Gastrocnemius medialis (tissue), 4 donors: ENCODE results near the gene ATP10D. TPM values are rescaled to one million over a fixed set of nuclear protein-coding genes. Genes with fewer than 3 reads are reported as not detected.
"Not testable (repeated sequence)": the region's sequence is repeated elsewhere in the genome, so short reads cannot be mapped to it uniquely, and the experiment has no call there.

ENCODE experiments used
- ATAC-seq, 2 donors: fragments of 150-250 bp; one replicate each; pipeline ENCODE4 v1.9.1; 2016
- DNase-seq, 2 donors: peaks; one replicate each; pipeline ENCODE4 v3.0.0-alpha.2; 2019
- H3K27ac ChIP-seq, 4 donors: fragments of 200-600 bp; sonication (generic); 1 replicate in 1 of 4; 2 replicates in 3 of 4; pipeline ENCODE4 v1.5.1; 2016 to 2018; ENCODE audit warnings: mild to moderate bottlenecking in 2 of 4, moderate library complexity in 1 of 4
- H3K27me3 ChIP-seq, 3 donors: fragments of 200-600 bp; sonication (generic) in 2 of 3; 1 replicate in 1 of 3; 2 replicates in 2 of 3; pipeline versions ENCODE4 v1.5.1 to v1.6.0; 2016 to 2019; ENCODE audit warnings: mild to moderate bottlenecking in 1 of 3, moderate library complexity in 1 of 3
- H3K36me3 ChIP-seq, 2 donors: fragments of 200-600 bp; sonication (generic) in 1 of 2; one replicate each; pipeline ENCODE4 v1.5.1; 2017 to 2018
- H3K4me1 ChIP-seq, 2 donors: fragments of 200-600 bp; sonication (generic) in 1 of 2; one replicate each; pipeline ENCODE4 v1.5.1; 2016 to 2017; ENCODE audit warnings: mild to moderate bottlenecking in 2 of 2
- H3K4me3 ChIP-seq, 4 donors: fragments of 200-600 bp; sonication (generic) in 3 of 4; 1 replicate in 1 of 4; 2 replicates in 3 of 4; pipeline ENCODE4 v1.5.1; 2016 to 2019; ENCODE audit warnings: mild to moderate bottlenecking in 2 of 4
- H3K9me3 ChIP-seq, 3 donors: fragments of 200-600 bp; sonication (generic) in 2 of 3; 1 replicate in 1 of 3; 2 replicates in 2 of 3; pipeline ENCODE4 v1.5.1; 2016 to 2019
- CTCF ChIP-seq, 5 experiments: fragments of 450-650 bp in 3 of 5; fragments of 200-600 bp in 2 of 5; sonication (generic) in 2 of 5; IDR thresholded peaks in 4 of 5; conservative IDR thresholded peaks in 1 of 5; 1 replicate in 4 of 5; 2 replicates in 1 of 5; pipeline ENCODE4 v1.5.1; 2016 to 2019; ENCODE audit warnings: antibody characterized with exemption in 5 of 5, mild to moderate bottlenecking in 3 of 5, moderate library complexity in 3 of 5
- POLR2A ChIP-seq, 2 donors: fragments of 450-650 bp; IDR thresholded peaks; one replicate each; pipeline ENCODE4 v1.6.1; 2017; ENCODE audit warnings: antibody characterized with exemption in 2 of 2, mild to moderate bottlenecking in 2 of 2, moderate library complexity in 2 of 2
- in situ Hi-C, 4 donors: fragments of 200-750 bp; cut with MboI; loops; one replicate each; pipeline versions ENCODE4 v1.15.0 to v1.8.0; 2017; ENCODE audit warnings: low sequenced_read_pairs in 4 of 4
- intact Hi-C: fragments of 100-400 bp; cut with DNase I; formaldehyde crosslinking; loops from one replicate; pipeline ENCODE4 v1.15.1; 2023; ENCODE audit warnings: low total_unique reads
- total RNA-seq, 4 donors: library from RNA; depleted of rRNA; stranded (reverse); fragments of >200 nt; gene quantifications; one replicate each; pipeline versions ENCODE4 v1.1.0 to v1.2.3, GENCODE V29; 2016

The ATP10D gene
- total RNA-seq, 4 donors from 2014 or later, result 1.5 to 3.2 (median 2.8) TPM

GRCh38 chr4:47483745-47484144 lies 1.3 kb upstream of the ATP10D start:
- H3K27ac ChIP-seq, result no peak overlapping the region

GRCh38 chr4:47484168-47484567 lies 907 bp upstream of the ATP10D start:
- no peaks in the 10 kb centered on the region for H3K27me3 ChIP-seq
- no peak for ATAC-seq
- peaks cover 0 to 5% of the 10 kb centered on the region in 2 donors for H3K4me1 ChIP-seq
- H3K36me3 ChIP-seq, result no peaks in the 10 kb centered on the region
- H3K9me3 ChIP-seq, result no peaks in the 10 kb centered on the region
- no peak for DNase-seq
- no peak overlapping the region for H3K4me3 ChIP-seq
- in situ Hi-C loops, result no loop called here
- no peak for TF ChIP-seq CTCF (IDR thresholded peaks at IDR 0.05 in 4 of 5, conservative IDR thresholded peaks at IDR 0.05 in 1 of 5)
- no peak for TF ChIP-seq POLR2A (IDR thresholded peaks at IDR 0.05)
- intact Hi-C loops, result no loop called here
- H3K27ac ChIP-seq, result peak overlapping the region in 3 of 4 donors; percentile 81 to 82 (median 81)

More at GRCh38 chr4:47483745-47484144, 1.3 kb upstream of the ATP10D start:
- H3K4me3 ChIP-seq, result no peak overlapping the region
- no peaks in the 10 kb centered on the region for H3K36me3 ChIP-seq
- ATAC-seq (no peak), DNase-seq (no peak)
- H3K27me3 ChIP-seq, result no peaks in the 10 kb centered on the region
- no peak for TF ChIP-seq CTCF (IDR thresholded peaks at IDR 0.05 in 4 of 5, conservative IDR thresholded peaks at IDR 0.05 in 1 of 5)
- no peak for TF ChIP-seq POLR2A (IDR thresholded peaks at IDR 0.05)
- intact Hi-C loops (no loop called here), in situ Hi-C loops (no loop called here)
- peaks cover 0 to 5% of the 10 kb centered on the region in 2 donors for H3K4me1 ChIP-seq
- no peaks in the 10 kb centered on the region for H3K9me3 ChIP-seq

GRCh38 chr4:47485768-47486167 lies 693 bp downstream of the ATP10D start:
- Histone ChIP-seq H3K4me3 (peak overlapping the region; percentile 62 to 73 (median 68)), H3K27me3 (no peaks in the 10 kb centered on the region), H3K27ac (peak overlapping the region; percentile 81 to 83 (median 82)), H3K9me3 (no peaks in the 10 kb centered on the region), H3K36me3 (no peaks in the 10 kb centered on the region), H3K4me1 (peaks cover 0 to 5% of the 10 kb centered on the region in 2 donors)
- in situ Hi-C loops, result no loop called here
- TF ChIP-seq POLR2A (IDR thresholded peaks at IDR 0.05), result no peak
- no peak for TF ChIP-seq CTCF (IDR thresholded peaks at IDR 0.05 in 4 of 5, conservative IDR thresholded peaks at IDR 0.05 in 1 of 5)
- no peak for ATAC-seq
- DNase-seq, result no peak
- intact Hi-C loops, result loop anchor here (1.0 kb wide), 2 partner anchors 22 to 429 kb away; partner anchors contain the start of genes COMMD8 and NFXL1

- DNase-seq, result no peak
- peak overlapping the region; percentile 62 to 73 (median 68) for H3K4me3 ChIP-seq
- H3K27me3 ChIP-seq, result no peaks in the 10 kb centered on the region
- no peak for ATAC-seq
- H3K27ac ChIP-seq, result peak overlapping the region; percentile 81 to 83 (median 82)
- in situ Hi-C loops (no loop called here), intact Hi-C loops (no loop called here)
- H3K4me1 ChIP-seq, result peaks cover 0 to 5% of the 10 kb centered on the region in 2 donors
- no peaks in the 10 kb centered on the region for H3K9me3 ChIP-seq
- no peaks in the 10 kb centered on the region for H3K36me3 ChIP-seq
- TF ChIP-seq POLR2A (IDR thresholded peaks at IDR 0.05) (no peak), CTCF (IDR thresholded peaks at IDR 0.05 in 4 of 5, conservative IDR thresholded peaks at IDR 0.05 in 1 of 5) (no peak)
These were observed 1.2 kb downstream of the ATP10D start for GRCh38 chr4:47486231-47486673.

- DNase-seq, H3K4me1 ChIP-seq, in situ Hi-C loops, H3K9me3 ChIP-seq, H3K27me3 ChIP-seq, ATAC-seq, intact Hi-C loops, H3K36me3 ChIP-seq, H3K27ac ChIP-seq: not testable (repeated sequence)
- peak overlapping the region in 3 of 4 donors; percentile 67 to 73 (median 69) for H3K4me3 ChIP-seq
These were observed 1.7 kb downstream of the ATP10D start for GRCh38 chr4:47486727-47487126.
